HL-60 (cell line): ENCODE results near the gene ABCA7.

Source experiments
- DNase-seq, 2 experiments: peaks; one replicate each; pipeline ENCODE4 v3.0.0-alpha.2; 2010 to 2020; ENCODE audit warnings: low read depth in 1 of 2, low spot score in 1 of 2
- H3K27ac ChIP-seq: fragments of 250-450 bp; sonication (Bioruptor Pico); replicated peaks from 2 replicates; pipeline ENCODE4 v1.5.1; 2020; ENCODE audit warnings: mild to moderate bottlenecking, moderate library complexity
- H3K27me3 ChIP-seq: fragments of 250-450 bp; sonication (Bioruptor Pico); 2 replicates; pipeline ENCODE4 v1.5.1; 2021; ENCODE audit warnings: mild to moderate bottlenecking, moderate library complexity; ENCODE audit not compliant: insufficient read depth, poor library complexity, severe bottlenecking
- H3K4me3 ChIP-seq: replicated peaks from 2 replicates; pipeline ENCODE4 v1.5.1; 2011; ENCODE audit warnings: mild to moderate bottlenecking, control low read depth, low read length; ENCODE audit not compliant: insufficient read depth
- CTCF ChIP-seq: IDR thresholded peaks from one replicate; pipeline ENCODE4 v1.5.1; 2011; ENCODE audit warnings: low read length, control low read depth, inconsistent platforms; ENCODE audit not compliant: insufficient read depth
- GABPA ChIP-seq: IDR thresholded peaks from 2 replicates; pipeline ENCODE4 v1.6.1; 2012; ENCODE audit warnings: low read depth
- POLR2AphosphoS5 ChIP-seq: IDR thresholded peaks from 2 replicates; pipeline ENCODE4 v1.6.1; 2012; ENCODE audit warnings: low read depth
- REST ChIP-seq: IDR thresholded peaks from 2 replicates; pipeline ENCODE4 v1.6.1; 2012; ENCODE audit warnings: low read depth; ENCODE audit not compliant: insufficient replicate concordance
- SPI1 ChIP-seq: IDR thresholded peaks from 2 replicates; pipeline ENCODE4 v1.6.1; 2012; ENCODE audit warnings: low read depth, mild to moderate bottlenecking, borderline replicate concordance

The ABCA7 gene

GRCh38 chr19:1064661-1065605 is 25.0 kb downstream of the ABCA7 start:
- Histone ChIP-seq H3K4me3 (no peak overlapping the region), H3K27ac (no peak overlapping the region)

GRCh38 chr19:1065606-1066109 is 25.8 kb downstream of the ABCA7 start:
- no peak for DNase-seq
- Histone ChIP-seq H3K27ac (no peak overlapping the region), H3K27me3 (no peaks in the 10 kb centered on the region), H3K4me3 (no peak overlapping the region)
- TF ChIP-seq GABPA = no peak
- no peak for TF ChIP-seq REST
- no peak for TF ChIP-seq SPI1
- TF ChIP-seq POLR2AphosphoS5 = no peak
- TF ChIP-seq CTCF = no peak

More at GRCh38 chr19:1064661-1065605, 25.0 kb downstream of the ABCA7 start:
- H3K27me3 ChIP-seq = no peaks in the 10 kb centered on the region
- TF ChIP-seq GABPA = no peak
- TF ChIP-seq SPI1 = no peak
- no peak for TF ChIP-seq POLR2AphosphoS5
- no peak for TF ChIP-seq REST
- peak; percentile 74 for TF ChIP-seq CTCF
- DNase-seq = peak in 1 of 2 experiments; percentile 72

- Histone ChIP-seq H3K4me3 (peak overlapping the region; percentile 88), H3K27ac (no peak overlapping the region), H3K27me3 (no peaks in the 10 kb centered on the region)
- no peak for DNase-seq
- TF ChIP-seq SPI1 (no peak), GABPA (no peak), CTCF (no peak), REST (no peak), POLR2AphosphoS5 (no peak)
Observed at GRCh38 chr19:1066251-1066747, 26.4 kb downstream of the ABCA7 start.
